Adrenal gland (tissue), 5 donors: ENCODE measurements around the gene COPZ2.

ENCODE experiments used
- POLR2A ChIP-seq, 2 donors: fragments of 450-650 bp; IDR thresholded peaks; one replicate each; pipeline ENCODE4 v1.6.1; 2017; ENCODE audit warnings: antibody characterized with exemption in 2 of 2, mild to moderate bottlenecking in 2 of 2, moderate library complexity in 1 of 2
- TF ChIP-seq, protein P1 (sequence below), 6 experiments: fragments of 450-650 bp in 4 of 6; fragments of 200-600 bp in 2 of 6; sonication (generic) in 1 of 6; IDR thresholded peaks; 1 replicate in 5 of 6; 2 replicates in 1 of 6; pipeline versions ENCODE4 v1.5.1 to v1.8.0; 2016 to 2021; ENCODE audit warnings: antibody characterized with exemption in 6 of 6, mild to moderate bottlenecking in 2 of 6, moderate library complexity in 1 of 6
- donor health status: DM: no; HTN: no; CAD: no.

GRCh38 chr17:48062273-48062672 is 24.7 kb upstream of the COPZ2 start:
- TF ChIP-seq, protein P1, sequence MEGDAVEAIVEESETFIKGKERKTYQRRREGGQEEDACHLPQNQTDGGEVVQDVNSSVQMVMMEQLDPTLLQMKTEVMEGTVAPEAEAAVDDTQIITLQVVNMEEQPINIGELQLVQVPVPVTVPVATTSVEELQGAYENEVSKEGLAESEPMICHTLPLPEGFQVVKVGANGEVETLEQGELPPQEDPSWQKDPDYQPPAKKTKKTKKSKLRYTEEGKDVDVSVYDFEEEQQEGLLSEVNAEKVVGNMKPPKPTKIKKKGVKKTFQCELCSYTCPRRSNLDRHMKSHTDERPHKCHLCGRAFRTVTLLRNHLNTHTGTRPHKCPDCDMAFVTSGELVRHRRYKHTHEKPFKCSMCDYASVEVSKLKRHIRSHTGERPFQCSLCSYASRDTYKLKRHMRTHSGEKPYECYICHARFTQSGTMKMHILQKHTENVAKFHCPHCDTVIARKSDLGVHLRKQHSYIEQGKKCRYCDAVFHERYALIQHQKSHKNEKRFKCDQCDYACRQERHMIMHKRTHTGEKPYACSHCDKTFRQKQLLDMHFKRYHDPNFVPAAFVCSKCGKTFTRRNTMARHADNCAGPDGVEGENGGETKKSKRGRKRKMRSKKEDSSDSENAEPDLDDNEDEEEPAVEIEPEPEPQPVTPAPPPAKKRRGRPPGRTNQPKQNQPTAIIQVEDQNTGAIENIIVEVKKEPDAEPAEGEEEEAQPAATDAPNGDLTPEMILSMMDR (IDR thresholded peaks at IDR 0.05): no peak
- no peak for TF ChIP-seq POLR2A (IDR thresholded peaks at IDR 0.05)
